Measurements from ENCODE around the gene TTC36. TPM values are rescaled to one million over a fixed set of nuclear protein-coding genes. Genes with fewer than 3 reads are reported as not detected.
"Not testable (repeated sequence)": the region's sequence is repeated elsewhere in the genome, so short reads cannot be mapped to it uniquely, and the experiment has no call there.

The TTC36 gene
- total RNA-seq, 1 experiment from 2014 or later: 3.3 TPM

DNA sequence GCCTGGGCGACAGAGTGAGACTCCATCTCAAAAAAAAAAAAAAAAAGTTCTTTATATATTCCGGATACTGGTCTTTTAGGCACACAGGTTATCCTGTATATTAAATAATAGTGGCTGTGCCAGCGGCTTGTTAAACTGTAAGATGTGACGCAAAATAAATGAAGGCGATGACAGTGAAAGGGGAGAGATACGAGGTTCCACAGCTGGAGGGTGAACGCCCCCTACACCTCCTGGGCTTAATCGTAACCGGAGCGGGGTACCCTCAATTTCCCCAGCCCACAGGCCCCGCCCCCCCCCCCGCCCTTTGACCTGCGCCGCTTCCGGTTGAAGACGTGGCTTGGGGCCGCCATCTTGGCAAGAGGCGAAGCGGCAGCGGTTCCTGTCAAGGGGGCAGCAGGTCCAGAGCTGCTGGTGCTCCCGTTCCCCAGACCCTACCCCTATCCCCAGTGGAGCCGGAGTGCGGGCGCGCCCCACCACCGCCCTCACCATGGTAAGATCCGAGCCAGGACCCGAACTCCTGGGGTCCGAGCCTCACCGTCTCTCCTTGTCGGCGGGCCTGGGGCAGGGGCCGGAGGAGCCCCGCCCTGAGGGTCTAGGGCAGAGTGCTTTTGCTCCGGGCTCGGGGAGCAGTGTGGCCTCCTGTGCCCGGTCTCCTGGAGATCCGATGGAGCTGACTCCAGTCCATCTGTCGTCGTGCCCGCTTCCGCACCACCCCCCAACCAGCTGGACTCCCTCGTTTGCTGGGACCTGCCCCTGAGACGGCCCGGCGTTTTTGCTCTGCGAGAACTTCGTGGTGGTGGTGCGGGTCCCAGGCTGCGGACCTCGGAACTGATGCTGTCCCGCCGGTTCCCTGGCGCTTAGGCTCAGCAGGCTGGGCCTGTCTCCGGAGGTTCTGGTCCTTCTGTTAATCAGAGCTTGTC lies 45.0 kb downstream of the TTC36 start, which contains the start of gene ARCN1:
ARCN1 (plus strand) TSS at position 349 of the 920 bp plus-strand sequence; CDS start at position 488, 139 bp downstream.
- peak; percentile 81 for DNase-seq (ENCODE audit: low spot score)
- in situ Hi-C loops (cut with HindIII; ENCODE audit: low sequenced_read_pairs): no loop called here

DNA sequence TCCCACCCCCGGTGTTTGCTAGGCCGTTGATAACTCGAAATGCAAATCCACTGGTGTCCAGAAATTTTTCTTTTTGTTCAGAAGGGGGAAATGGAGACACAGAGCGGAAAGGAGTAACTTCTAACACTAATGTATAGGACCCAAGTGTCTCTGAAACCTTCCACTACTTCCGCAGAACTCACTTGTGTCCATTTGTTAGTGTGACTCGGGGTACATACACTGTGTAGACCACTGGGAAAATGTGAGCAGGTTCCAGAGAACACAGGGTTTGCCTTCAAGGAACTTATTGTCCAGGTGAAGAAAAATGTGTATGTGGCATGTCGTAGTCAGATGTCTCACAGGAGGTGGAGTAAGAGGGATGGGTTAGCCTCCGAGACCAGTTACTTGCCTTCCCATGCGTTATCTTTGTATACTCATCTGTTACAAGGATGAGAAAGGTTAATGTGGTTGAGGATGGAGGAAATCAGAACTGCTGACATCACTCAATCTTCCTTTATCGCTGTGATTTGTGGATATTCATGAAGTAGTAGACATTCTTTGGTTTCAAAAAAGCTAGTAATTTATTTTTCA lies 45.8 kb downstream of the TTC36 start:
- in situ Hi-C loops (cut with HindIII; ENCODE audit: low sequenced_read_pairs): no loop called here
- DNase-seq (ENCODE audit: low spot score): no peak

GRCh38 chr11:118574636-118575035 lies 47.4 kb downstream of the TTC36 start:
- in situ Hi-C loops (cut with HindIII; ENCODE audit: low sequenced_read_pairs): loop anchor here (5.0 kb wide), 1 partner anchor 47 kb away; the partner anchor contains the start of gene TTC36
- DNase-seq (ENCODE audit: low spot score): no peak

GRCh38 chr11:118577995-118578394 lies 50.7 kb downstream of the TTC36 start:
- in situ Hi-C loops (cut with HindIII; ENCODE audit: low sequenced_read_pairs): loop anchor here (5.0 kb wide), 1 partner anchor 51 kb away; the partner anchor contains the start of gene TTC36
- DNase-seq (ENCODE audit: low spot score): not testable (repeated sequence)

Other genes starting within 250 kb of the TTC36 start
- not detected in 2 replicates for gene CD3E, start 222.7 kb upstream of the TTC36 start, total RNA-seq (2014; rRNA removed; shearing (Covaris generic))
- not detected in 2 replicates for gene CD3D, start 184.8 kb upstream of the TTC36 start, total RNA-seq (2014; rRNA removed; shearing (Covaris generic))
- gene CD3G, start 183.1 kb upstream of the TTC36 start, total RNA-seq (2014; rRNA removed; shearing (Covaris generic)): not detected in 2 replicates
- gene UBE4A, start 167.9 kb upstream of the TTC36 start, total RNA-seq (2014; rRNA removed; shearing (Covaris generic)): 24.3 and 35.0 TPM in 2 replicates
- gene ATP5MG, start 125.9 kb upstream of the TTC36 start, total RNA-seq (2014; rRNA removed; shearing (Covaris generic)): 146 and 244 TPM in 2 replicates
- 6.6 and 20.5 TPM in 2 replicates for gene KMT2A, start 91.0 kb upstream of the TTC36 start, total RNA-seq (2014; rRNA removed; shearing (Covaris generic))
- 22.0 and 23.1 TPM in 2 replicates for gene TMEM25, start 3.7 kb downstream of the TTC36 start, total RNA-seq (2014; rRNA removed; shearing (Covaris generic))
- gene IFT46, start 38.5 kb downstream of the TTC36 start, total RNA-seq (2014; rRNA removed; shearing (Covaris generic)): 8.5 and 8.7 TPM in 2 replicates
- 88.3 and 91.9 TPM in 2 replicates for gene ARCN1, start 44.9 kb downstream of the TTC36 start, total RNA-seq (2014; rRNA removed; shearing (Covaris generic))
- 32.6 and 40.6 TPM in 2 replicates for gene PHLDB1, start 80.1 kb downstream of the TTC36 start, total RNA-seq (2014; rRNA removed; shearing (Covaris generic))
- not detected in 2 replicates for gene TREH, start 152.2 kb downstream of the TTC36 start, total RNA-seq (2014; rRNA removed; shearing (Covaris generic))